ENCODE measurements around the gene AXIN1. TPM values are rescaled to one million over a fixed set of nuclear protein-coding genes. Genes with fewer than 3 reads are reported as not detected.

AXIN1 gene
- total and polyA plus RNA-seq, 9 of the 15 experiments (the other 6 are each of a cell fraction or from before 2014, with no cell fraction given) = 0.42 to 58.0 (median 25.9) TPM

GRCh38 chr16:396605-397004, 44.1 kb upstream of the AXIN1 start (continued):
- TF ChIP-seq E2F6 (IDR thresholded peaks at IDR 0.05; ENCODE audit: borderline replicate concordance in 1 of 2, extremely low read depth in 1 of 2, insufficient read depth in 1 of 2, insufficient read length in 1 of 2, low read depth in 1 of 2, low read length in 1 of 2, poor library complexity in 1 of 2, severe bottlenecking in 1 of 2) (peak; percentile 87 to 96), RBM25 (IDR thresholded peaks at IDR 0.05; ENCODE audit: low read depth, low read length, severe bottlenecking) (peak; percentile 37), HNRNPL (IDR thresholded peaks at IDR 0.05; ENCODE audit: low read depth, low read length) (no peak), THRB (CRISPR knock-in tag; conservative IDR thresholded peaks at IDR 0.05) (no peak), SUPT5H (IDR thresholded peaks at IDR 0.05) (peak; percentile 53), POLR2A (conservative IDR thresholded peaks at IDR 0.05) (peak; percentile 65), PYGO2 (tag; IDR thresholded peaks at IDR 0.05) (no peak), SRSF9 (IDR thresholded peaks at IDR 0.05; ENCODE audit: borderline replicate concordance, low read depth, low read length) (no peak), GATAD2A (IDR thresholded peaks at IDR 0.05) (peak; percentile 72; the same call in 1 of the 2 replicates), GABPB1 (CRISPR knock-in tag; IDR thresholded peaks at IDR 0.05) (no peak), RNF2 (IDR thresholded peaks at IDR 0.05) (no peak), FOXA1 (IDR thresholded peaks at IDR 0.05; ENCODE audit: borderline replicate concordance) (no peak), POLR2B (IDR thresholded peaks at IDR 0.05; ENCODE audit: low read depth, partially characterized antibody) (peak; percentile 29), HMGN3 (IDR thresholded peaks at IDR 0.05; ENCODE audit: borderline replicate concordance, extremely low read depth, insufficient read length, low read depth, low read length) (no peak), BRD4 (IDR thresholded peaks at IDR 0.05) (no peak), KDM1A (IDR thresholded peaks at IDR 0.05) (peak; percentile 42 to 60; a peak in 2 of 4 replicates), ZNF830 (CRISPR knock-in tag; IDR thresholded peaks at IDR 0.05) (no peak), RBM39 (optimal IDR thresholded peaks at IDR 0.05; ENCODE audit: low read depth, low read length) (no peak), XRCC5 (IDR thresholded peaks at IDR 0.05; ENCODE audit: low read depth, low read length) (no peak), HDAC1 (IDR thresholded peaks at IDR 0.05) (peak in 1 of 2 experiments; percentile 85; a peak in 3 of 4 replicates), SIN3B (IDR thresholded peaks at IDR 0.05; ENCODE audit: low read depth) (no peak), SNAPC5 (CRISPR knock-in tag; IDR thresholded peaks at IDR 0.05) (no peak), PRMT5 (CRISPR knock-in tag; IDR thresholded peaks at IDR 0.05) (no peak), MITF (IDR thresholded peaks at IDR 0.05) (no peak), COPS2 (conservative IDR thresholded peaks at IDR 0.05) (no peak), ZNF57 (CRISPR knock-in tag; IDR thresholded peaks at IDR 0.05) (no peak), DMBX1 (CRISPR knock-in tag; IDR thresholded peaks at IDR 0.05; ENCODE audit: borderline replicate concordance) (no peak; the same call in 1 of the 2 replicates), FOSL1 (tag; conservative IDR thresholded peaks at IDR 0.05) (no peak), SMARCA4 (IDR thresholded peaks at IDR 0.05) (0 out of 2 replicates have a peak, but pooled peaks have one; percentile 13)

All from K562 (cell line).